Lower leg skin (tissue), 4 donors: ENCODE measurements around the gene MAGI2. TPM values are rescaled to one million over a fixed set of nuclear protein-coding genes. Genes with fewer than 3 reads are reported as not detected.

Experiments
- DNase-seq, 2 donors: peaks; one replicate each; pipeline ENCODE4 v3.0.0-alpha.2; 2019; ENCODE audit warnings: low spot score in 2 of 2
- H3K4me3 ChIP-seq: fragments of 200-600 bp; sonication (generic); 2 replicates; pipeline ENCODE4 v1.5.1; 2017; ENCODE audit warnings: mild to moderate bottlenecking, low read depth; ENCODE audit not compliant: poor library complexity, severe bottlenecking
- CTCF ChIP-seq, 3 donors: fragments of 450-650 bp; IDR thresholded peaks; one replicate each; pipeline ENCODE4 v1.5.1; 2016; ENCODE audit warnings: antibody characterized with exemption in 3 of 3, mild to moderate bottlenecking in 3 of 3, moderate library complexity in 2 of 3
- POLR2A ChIP-seq, 2 donors: fragments of 450-650 bp; IDR thresholded peaks; one replicate each; pipeline ENCODE4 v1.6.1; 2016 to 2017; ENCODE audit warnings: antibody characterized with exemption in 2 of 2, mild to moderate bottlenecking in 1 of 2, moderate library complexity in 1 of 2
- WGBS, 2 donors: methylation state at CpG; one replicate each; pipeline ENCODE4 v1.1.5; 2018; 5-methylcytosine and 5-hydroxymethylcytosine counted together
- intact Hi-C: fragments of 100-400 bp; cut with DNase I; formaldehyde crosslinking; loops from one replicate; pipeline ENCODE4 v1.15.0; 2023; ENCODE audit warnings: low total_unique reads
- total RNA-seq, 4 donors: library from RNA; depleted of rRNA; stranded (reverse); fragments of >200 nt; gene quantifications; one replicate each; pipeline ENCODE4 v1.1.0, GENCODE V29; 2016

MAGI2 gene
- total RNA-seq, 4 donors from 2014 or later = 1.6 to 3.0 (median 2.1) TPM

GRCh38 chr7:79494046-79494445 lies 40.6 kb upstream of the MAGI2 start:
- intact Hi-C loops = no loop called here
- DNase-seq = no peak
- 77 to 90% methylated on average over 2 of the region's 2 CpGs for WGBS, 2 donors
- TF ChIP-seq POLR2A (IDR thresholded peaks at IDR 0.05) (no peak), CTCF (IDR thresholded peaks at IDR 0.05) (no peak)
- no peak overlapping the region for H3K4me3 ChIP-seq

- H3K4me3 ChIP-seq = no peak overlapping the region
- DNase-seq = no peak
- TF ChIP-seq CTCF (IDR thresholded peaks at IDR 0.05) (no peak), POLR2A (IDR thresholded peaks at IDR 0.05) (no peak)
- intact Hi-C loops = no loop called here
Observed at GRCh38 chr7:79489371-79489770, 35.9 kb upstream of the MAGI2 start.

GRCh38 chr7:79478386-79478785 lies 24.9 kb upstream of the MAGI2 start:
- intact Hi-C loops = no loop called here
- 91 to 93% methylated on average over 3 of the region's 3 CpGs for WGBS, 2 donors
- no peak for DNase-seq
- no peak overlapping the region for H3K4me3 ChIP-seq
- TF ChIP-seq CTCF (IDR thresholded peaks at IDR 0.05) = no peak
- TF ChIP-seq POLR2A (IDR thresholded peaks at IDR 0.05) = no peak

GRCh38 chr7:79475455-79475854 lies 22.0 kb upstream of the MAGI2 start:
- DNase-seq = no peak
- no peak overlapping the region for H3K4me3 ChIP-seq
- WGBS, 2 donors = 70 to 77% methylated on average over 1 of the region's 1 CpG
- no peak for TF ChIP-seq POLR2A (IDR thresholded peaks at IDR 0.05)
- no peak for TF ChIP-seq CTCF (IDR thresholded peaks at IDR 0.05)
- intact Hi-C loops = no loop called here

- WGBS, 2 donors = 55 to 71% methylated on average over 1 of the region's 1 CpG
- no peak overlapping the region for H3K4me3 ChIP-seq
- intact Hi-C loops = no loop called here
- DNase-seq = no peak
- TF ChIP-seq CTCF (IDR thresholded peaks at IDR 0.05) (no peak), POLR2A (IDR thresholded peaks at IDR 0.05) (no peak)
Observed at GRCh38 chr7:79471699-79472098, 18.2 kb upstream of the MAGI2 start.

GRCh38 chr7:79471283-79471682 lies 17.8 kb upstream of the MAGI2 start:
- no peak for DNase-seq
- no peak overlapping the region for H3K4me3 ChIP-seq
- TF ChIP-seq POLR2A (IDR thresholded peaks at IDR 0.05) (no peak), CTCF (IDR thresholded peaks at IDR 0.05) (no peak)
- intact Hi-C loops = no loop called here
